Fibroblast of skin of right quadriceps (primary cell): Measurements from ENCODE around the gene ELF3.
"Not testable (repeated sequence)": the region's sequence is repeated elsewhere in the genome, so short reads cannot be mapped to it uniquely, and the experiment has no call there.

Experiments used
- DNase-seq: peaks from one replicate; pipeline ENCODE4 v3.0.0-alpha.2; 2013

Gene ELF3

GRCh38 chr1:202009326-202010179, 834 bp upstream of the ELF3 start:
- peak; percentile 71 for DNase-seq

- no peak for DNase-seq
Measured at GRCh38 chr1:202011994-202012393, 1.6 kb downstream of the ELF3 start.

GRCh38 chr1:202012544-202013478, 2.4 kb downstream of the ELF3 start:
- DNase-seq, result no peak

- no peak for DNase-seq
Measured at GRCh38 chr1:202013603-202014002, 3.2 kb downstream of the ELF3 start.

DNA sequence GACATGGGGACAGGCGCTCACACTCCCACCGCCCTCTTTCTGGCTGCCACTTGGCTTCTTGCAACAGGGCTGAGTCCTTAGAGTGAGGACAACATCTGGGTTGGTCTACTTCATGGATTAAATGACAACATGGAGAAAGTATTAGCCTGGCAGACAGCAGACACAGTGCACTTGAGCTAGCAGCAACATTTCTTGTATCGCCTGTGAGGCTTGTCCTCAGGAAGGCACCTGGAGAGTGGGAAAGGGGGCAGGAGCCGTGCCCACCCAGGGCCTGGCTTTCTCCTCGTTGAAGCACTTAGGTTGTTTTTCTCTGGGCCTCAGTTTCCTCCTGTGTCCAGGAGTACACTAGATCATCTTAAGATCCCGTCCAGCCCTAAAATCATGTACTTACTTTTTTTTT, 3.7 kb downstream of the ELF3 start:
- DNase-seq, result no peak

DNA sequence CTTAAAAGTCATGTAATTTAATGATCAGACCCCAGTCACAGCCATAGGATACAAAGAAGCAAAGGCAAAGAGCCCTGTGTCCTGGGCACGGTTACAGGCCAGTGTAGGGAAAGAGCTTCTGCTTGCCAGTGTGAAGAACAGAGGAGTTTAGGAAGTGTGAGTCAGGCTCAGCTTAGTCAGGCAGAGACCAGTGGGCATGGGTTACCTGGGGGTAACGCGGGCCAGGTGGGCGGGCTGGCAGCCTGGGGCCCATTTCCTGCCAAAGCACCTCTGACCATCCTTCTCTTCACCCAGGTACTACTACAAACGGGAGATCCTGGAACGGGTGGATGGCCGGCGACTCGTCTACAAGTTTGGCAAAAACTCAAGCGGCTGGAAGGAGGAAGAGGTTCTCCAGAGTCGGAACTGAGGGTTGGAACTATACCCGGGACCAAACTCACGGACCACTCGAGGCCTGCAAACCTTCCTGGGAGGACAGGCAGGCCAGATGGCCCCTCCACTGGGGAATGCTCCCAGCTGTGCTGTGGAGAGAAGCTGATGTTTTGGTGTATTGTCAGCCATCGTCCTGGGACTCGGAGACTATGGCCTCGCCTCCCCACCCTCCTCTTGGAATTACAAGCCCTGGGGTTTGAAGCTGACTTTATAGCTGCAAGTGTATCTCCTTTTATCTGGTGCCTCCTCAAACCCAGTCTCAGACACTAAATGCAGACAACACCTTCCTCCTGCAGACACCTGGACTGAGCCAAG, 4.7 kb downstream of the ELF3 start:
- DNase-seq, result no peak

- no peak for DNase-seq
Measured at GRCh38 chr1:202015662-202015937, 5.2 kb downstream of the ELF3 start.

DNA sequence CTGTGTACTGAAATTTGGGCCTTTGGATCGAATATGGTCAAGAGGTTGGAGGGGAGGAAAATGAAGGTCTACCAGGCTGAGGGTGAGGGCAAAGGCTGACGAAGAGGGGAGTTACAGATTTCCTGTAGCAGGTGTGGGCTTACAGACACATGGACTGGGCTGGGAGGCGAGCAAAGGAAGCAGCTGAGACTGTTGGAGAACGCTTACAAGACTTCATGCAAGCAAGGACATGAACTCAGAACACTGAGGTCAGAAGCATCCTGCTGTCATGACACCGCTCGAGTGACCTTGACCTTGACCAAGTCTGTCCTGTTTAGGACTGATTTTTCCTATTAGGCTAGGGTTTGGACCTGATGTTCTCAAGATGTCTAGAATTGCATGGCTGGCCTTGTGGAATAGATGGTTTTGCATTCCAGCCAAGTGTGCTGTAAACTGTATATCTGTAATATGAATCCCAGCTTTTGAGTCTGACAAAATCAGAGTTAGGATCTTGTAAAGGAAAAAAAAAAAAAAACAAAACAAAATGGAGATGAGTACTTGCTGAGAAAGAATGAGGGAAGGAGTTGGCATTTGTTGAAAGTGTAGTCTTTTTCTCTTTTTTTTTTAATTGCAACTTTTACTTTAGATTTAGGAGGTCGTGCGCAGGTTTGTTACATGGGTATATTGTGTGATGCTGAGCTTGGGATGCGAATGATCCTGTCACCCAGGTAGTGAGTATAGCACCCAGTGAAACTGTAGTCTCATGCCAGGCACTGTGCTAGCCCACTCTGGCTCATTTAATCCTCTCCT, 5.8 kb downstream of the ELF3 start:
- peak; percentile 38 for DNase-seq

DNA sequence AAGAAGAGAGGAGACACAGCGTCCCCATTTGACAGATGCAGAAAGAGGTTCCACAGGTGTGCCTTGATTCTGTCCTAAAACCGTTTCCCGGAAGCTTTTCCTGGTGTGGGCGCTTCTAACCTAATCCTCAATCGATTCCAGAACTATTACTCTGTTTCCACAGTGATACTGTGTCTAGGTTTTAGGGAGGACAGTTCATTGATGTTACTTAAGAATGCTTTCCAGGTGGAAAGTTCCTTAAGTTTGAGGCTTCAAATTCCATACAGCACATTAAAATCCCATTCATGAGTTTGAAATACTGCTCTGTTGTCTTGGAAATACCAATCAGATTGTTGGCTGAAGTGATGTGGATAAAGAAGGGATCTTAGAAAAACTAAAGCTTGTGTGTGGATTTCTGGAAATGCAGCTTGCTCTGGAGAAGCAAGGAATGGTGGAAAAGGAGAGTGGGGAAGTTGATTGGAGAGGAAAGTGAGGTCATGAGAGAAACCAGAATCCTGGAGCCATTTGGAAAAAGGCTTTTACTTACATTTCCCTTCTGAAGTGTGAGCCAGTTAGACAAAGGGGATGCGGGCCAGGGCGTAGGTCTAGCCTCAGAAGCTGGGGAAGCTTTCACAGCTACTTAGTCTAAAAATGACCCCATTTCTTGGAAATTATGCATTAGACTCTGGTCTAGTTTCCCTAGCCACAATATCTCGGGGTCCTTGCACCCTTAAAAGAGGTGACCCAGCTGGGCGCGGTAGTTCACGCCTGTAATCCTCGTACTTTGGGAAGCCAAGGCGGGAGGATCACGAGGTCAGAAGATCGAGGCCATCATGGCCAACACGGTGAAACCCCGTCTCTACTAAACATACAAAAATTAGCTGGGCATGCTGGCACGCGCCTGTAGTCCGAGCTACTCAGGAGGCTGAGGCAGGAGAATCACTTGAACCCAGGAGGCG, 6.7 kb downstream of the ELF3 start:
- no peak for DNase-seq

- no peak for DNase-seq
Measured at GRCh38 chr1:202017749-202018467, 7.5 kb downstream of the ELF3 start.

DNA sequence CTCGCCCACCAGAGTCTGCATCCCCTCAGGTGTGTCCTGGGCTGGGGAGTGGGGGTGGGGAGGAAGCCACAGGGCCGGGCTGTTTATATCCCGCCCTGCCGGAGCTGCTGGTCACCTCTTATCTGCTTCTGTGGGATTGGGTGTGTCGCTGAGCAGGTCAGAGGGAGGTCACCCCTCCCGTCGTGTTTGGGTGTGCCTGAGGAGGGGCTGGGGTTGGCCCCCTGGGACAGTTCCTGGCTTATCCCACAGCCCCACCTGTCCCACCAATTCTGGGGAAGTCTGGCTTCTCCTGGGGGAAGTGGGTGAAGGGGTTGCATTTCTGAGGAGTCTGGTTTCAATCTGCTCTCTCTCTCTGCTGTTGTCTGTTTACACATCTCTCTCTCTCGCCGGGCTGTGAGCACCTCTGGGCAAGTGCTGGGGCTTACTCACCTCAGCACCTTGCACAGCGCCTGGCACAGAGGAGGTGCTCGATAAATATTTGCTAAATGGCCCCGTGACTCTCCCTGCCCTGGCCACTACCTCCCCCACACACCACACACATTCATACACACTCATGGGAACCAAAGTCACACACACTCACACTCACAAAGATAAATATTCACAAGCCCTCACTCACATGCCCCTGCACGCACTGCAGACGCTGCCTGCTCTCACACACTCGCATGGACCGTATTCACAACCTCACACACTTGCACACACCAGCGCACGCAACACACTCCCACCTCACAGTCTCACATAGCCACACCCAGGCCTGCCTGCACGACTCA, 8.3 kb downstream of the ELF3 start:
- DNase-seq, result no peak

GRCh38 chr1:202019235-202019558, 8.8 kb downstream of the ELF3 start:
- DNase-seq, result not testable (repeated sequence)

GRCh38 chr1:202023001-202023433, 12.6 kb downstream of the ELF3 start:
- no peak for DNase-seq

GRCh38 chr1:202029171-202029665, 18.8 kb downstream of the ELF3 start:
- DNase-seq, result peak; percentile 90

DNA sequence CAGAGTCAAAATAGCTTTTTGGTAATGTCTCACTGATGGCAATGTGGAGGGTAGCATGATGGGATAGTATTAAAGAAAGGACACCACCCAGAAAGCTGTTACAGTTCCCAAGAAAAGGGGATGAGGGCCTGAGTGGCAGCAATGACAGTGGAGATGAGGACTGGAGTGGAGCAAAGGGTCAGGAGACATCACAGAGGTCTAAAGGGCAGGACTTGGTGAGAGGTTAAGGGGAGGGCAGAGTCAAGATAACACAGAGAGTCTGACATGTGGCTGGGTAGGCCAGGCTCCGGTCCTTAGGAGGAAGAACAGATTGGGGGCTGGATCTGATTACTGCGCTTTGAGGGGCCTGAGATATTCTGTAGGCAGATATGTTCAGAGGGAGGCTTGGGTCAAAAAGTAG, 19.3 kb downstream of the ELF3 start:
- no peak for DNase-seq

DNA sequence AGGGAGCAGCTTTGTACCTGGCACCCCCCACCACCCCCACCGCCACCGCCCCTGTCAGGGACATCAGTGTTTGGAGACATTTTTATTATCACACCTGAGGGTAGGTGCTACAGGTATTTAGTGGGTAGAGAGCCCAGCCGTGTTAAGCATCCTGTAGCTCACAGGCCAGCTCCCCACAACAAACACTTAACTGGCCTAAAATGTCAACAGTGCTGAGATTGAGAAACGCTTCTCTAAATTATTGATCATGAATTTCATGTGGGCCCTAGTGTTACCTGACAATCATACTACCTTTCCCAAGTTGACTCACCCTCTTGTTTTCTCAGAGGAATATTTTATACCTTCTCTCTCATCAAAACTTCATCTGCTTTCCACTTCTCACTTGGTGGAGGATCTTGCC, 21.4 kb downstream of the ELF3 start:
- DNase-seq, result no peak

DNA sequence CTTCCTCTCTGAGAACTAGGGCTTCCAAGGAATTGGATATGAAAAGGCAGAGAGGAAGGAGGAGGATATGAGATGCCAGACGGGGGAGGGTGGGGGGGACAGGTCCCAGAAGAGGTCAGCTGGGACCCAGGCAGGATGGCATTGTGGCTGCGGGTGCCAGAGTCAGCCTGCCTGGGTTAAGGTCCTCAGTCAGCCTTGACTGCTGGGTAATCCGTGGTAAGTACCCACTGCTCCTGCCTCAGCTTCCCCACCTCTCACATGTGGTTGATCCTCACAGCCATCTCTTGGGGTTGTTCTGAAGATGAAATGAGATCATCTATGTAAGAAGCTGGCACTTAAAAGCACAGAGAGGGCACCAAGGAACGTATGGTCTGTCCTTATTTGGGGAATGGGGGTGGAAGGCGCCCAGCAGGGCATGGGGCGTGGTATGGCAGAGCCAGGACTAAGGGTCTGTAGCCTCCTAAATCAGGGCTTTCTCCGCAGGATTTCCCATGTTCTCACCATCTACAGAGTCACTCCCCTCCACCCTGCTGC, 23.8 kb downstream of the ELF3 start:
- no peak for DNase-seq

- peak; percentile 95 for DNase-seq
Measured at GRCh38 chr1:202034683-202035462, 24.5 kb downstream of the ELF3 start.
